Kidney (tissue), 14 donors: ENCODE results near the gene SETX. TPM values are rescaled to one million over a fixed set of nuclear protein-coding genes. Genes with fewer than 3 reads are reported as not detected.

Source experiments
- DNase-seq, 5 donors: peaks; one replicate each; pipeline ENCODE4 v3.0.0-alpha.2; 2013 to 2020
- FAIRE-seq: peaks from 2 replicates; lab custom pipeline; 2012; peaks lifted over from hg19 to GRCh38; lab: Jason Lieb, UNC
- H3K27ac ChIP-seq, 2 donors: one replicate each; pipeline ENCODE4 v1.7.0; 2013; ENCODE audit warnings: low read depth in 2 of 2, low read length in 2 of 2, inconsistent platforms in 1 of 2
- H3K27me3 ChIP-seq: one replicate; pipeline ENCODE4 v1.7.1; 2013; ENCODE audit warnings: low read length, inconsistent platforms; ENCODE audit not compliant: control insufficient read depth, insufficient read depth
- H3K36me3 ChIP-seq, 3 donors: one replicate each; pipeline versions ENCODE4 v1.7.0 to v1.7.1; 2013; ENCODE audit warnings: low read length in 3 of 3, control low read depth in 1 of 3, inconsistent platforms in 1 of 3; ENCODE audit not compliant: insufficient read depth in 3 of 3, control insufficient read depth in 2 of 3
- H3K4me1 ChIP-seq, 3 donors: one replicate each; pipeline versions ENCODE4 v1.7.0 to v1.7.1; 2013; ENCODE audit warnings: low read length in 3 of 3, inconsistent platforms in 1 of 3, low read depth in 1 of 3; ENCODE audit not compliant: control insufficient read depth in 2 of 3, insufficient read depth in 2 of 3
- H3K4me3 ChIP-seq, 3 donors: one replicate each; pipeline versions ENCODE4 v1.7.0 to v1.8.1; 2013; ENCODE audit warnings: low read length in 3 of 3, control low read depth in 1 of 3, inconsistent platforms in 1 of 3
- H3K9ac ChIP-seq, 3 donors: one replicate each; pipeline versions ENCODE4 v1.7.0 to v1.7.1; 2013; ENCODE audit warnings: low read length in 3 of 3, control low read depth in 1 of 3, inconsistent platforms in 1 of 3
- H3K9me3 ChIP-seq, 3 donors: one replicate each; pipeline versions ENCODE4 v1.7.0 to v1.7.1; 2013; ENCODE audit warnings: low read length in 3 of 3, control low read depth in 1 of 3, inconsistent platforms in 1 of 3; ENCODE audit not compliant: control insufficient read depth in 2 of 3, insufficient read depth in 1 of 3
- CTCF ChIP-seq: IDR thresholded peaks from 3 replicates; pipeline ENCODE4 v1.5.1; 2012; ENCODE audit warnings: mild to moderate bottlenecking, moderate library complexity, borderline replicate concordance; ENCODE audit not compliant: insufficient read depth; ENCODE audit errors: extremely low read depth
- intact Hi-C: fragments of 100-400 bp; cut with DNase I; formaldehyde crosslinking; loops from one replicate; pipeline ENCODE4 v1.11.1; 2022
- polyA plus RNA-seq: library from polyadenylated mRNA; stranded (reverse); fragments of 350-450 nt; fragmentation: Illumina TruSeq; extraction: RNeasy Lipid Tissue Mini Kit (QIAGEN cat#74804); gene quantifications from one replicate; pipeline ENCODE4 v1.2.3, GENCODE V29; 2014; ENCODE audit warnings: low read depth, low replicate concordance; ENCODE audit not compliant: insufficient read depth
- total RNA-seq: library from RNA; stranded (reverse); fragmentation: NEBNext Ultra II Directional; extraction: Animal tissue kit (Norgen Biotek cat#: 25700); gene quantifications from one replicate; pipeline ENCODE4 v1.2.1, GENCODE V29; 2021
- donor health status: control.
- donor health status: control.
- donor health status: control.
- donor health status: control.
- donor health status: control.
- donor health status: DM: yes; HTN: yes; CAD: no.
- donor health status: Normal renal cell carcinoma (clear cell type).

SETX gene
- total and polyA plus RNA-seq, 2 donors from 2014 or later = 16.1 to 56.8 TPM

DNA sequence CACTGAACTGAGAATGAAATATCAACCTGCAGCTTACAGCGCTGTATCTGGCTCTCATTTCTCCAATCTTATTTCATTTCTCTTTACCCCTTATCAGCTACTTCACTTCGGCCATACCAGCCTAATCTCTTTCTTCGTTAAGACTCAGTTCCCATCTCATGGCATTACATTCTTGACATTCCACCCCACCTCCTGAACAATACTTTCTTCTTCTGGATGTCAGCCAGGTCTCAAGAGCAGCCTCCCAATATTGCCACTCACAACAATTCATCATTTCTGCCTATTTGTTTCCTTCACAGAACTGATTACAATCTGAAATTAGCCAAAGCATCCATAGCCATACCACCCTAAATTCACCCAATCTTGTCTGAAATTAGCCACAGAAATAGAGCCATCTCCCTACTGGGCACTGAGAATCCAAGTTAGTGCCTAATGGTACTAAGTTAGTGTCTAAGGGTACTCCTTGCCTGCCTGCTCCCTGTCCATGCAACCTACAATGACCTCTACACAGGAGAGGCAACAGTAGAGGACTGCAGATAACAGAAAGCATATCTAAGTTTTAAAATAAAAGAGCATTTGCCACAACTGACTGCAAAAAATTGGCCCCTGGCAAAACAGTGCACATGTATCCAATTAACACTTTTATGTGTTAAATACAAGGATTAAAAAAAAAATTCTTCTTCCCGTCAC is 35.2 kb downstream of the SETX start:
- intact Hi-C loops = no loop called here
- H3K36me3 ChIP-seq = no peaks in the 10 kb centered on the region
- no peak overlapping the region for H3K9ac ChIP-seq
- no peaks in the 10 kb centered on the region for H3K27me3 ChIP-seq
- no peak for TF ChIP-seq CTCF
- H3K9me3 ChIP-seq = no peaks in the 10 kb centered on the region
- DNase-seq = no peak
- H3K4me3 ChIP-seq = no peak overlapping the region
- no peak overlapping the region for H3K27ac ChIP-seq
- no peak for FAIRE-seq
- H3K4me1 ChIP-seq = peaks cover 0 to 3% (median 2%) of the 10 kb centered on the region in 3 donors

GRCh38 chr9:132312873-132313272 is 41.9 kb downstream of the SETX start:
- no peaks in the 10 kb centered on the region for H3K4me1 ChIP-seq
- DNase-seq (no peak), FAIRE-seq (no peak)
- H3K27me3 ChIP-seq = no peaks in the 10 kb centered on the region
- H3K9me3 ChIP-seq = peaks cover 0 to 5% (median 0%) of the 10 kb centered on the region in 3 donors
- no peak overlapping the region for H3K27ac ChIP-seq
- no peak overlapping the region for H3K4me3 ChIP-seq
- intact Hi-C loops = no loop called here
- TF ChIP-seq CTCF = no peak
- H3K9ac ChIP-seq = no peak overlapping the region
- H3K36me3 ChIP-seq = peaks cover 3 to 32% (median 13%) of the 10 kb centered on the region in 3 donors

- H3K9me3 ChIP-seq = peaks cover 0 to 5% (median 0%) of the 10 kb centered on the region in 3 donors
- H3K27me3 ChIP-seq = no peaks in the 10 kb centered on the region
- no peak for TF ChIP-seq CTCF
- FAIRE-seq (no peak), DNase-seq (no peak)
- no peak overlapping the region for H3K4me3 ChIP-seq
- intact Hi-C loops = no loop called here
- H3K36me3 ChIP-seq = peaks cover 3 to 33% (median 14%) of the 10 kb centered on the region in 3 donors
- no peaks in the 10 kb centered on the region for H3K4me1 ChIP-seq
- no peak overlapping the region for H3K27ac ChIP-seq
- no peak overlapping the region for H3K9ac ChIP-seq
These were observed 42.4 kb downstream of the SETX start for GRCh38 chr9:132312426-132312825.

DNA sequence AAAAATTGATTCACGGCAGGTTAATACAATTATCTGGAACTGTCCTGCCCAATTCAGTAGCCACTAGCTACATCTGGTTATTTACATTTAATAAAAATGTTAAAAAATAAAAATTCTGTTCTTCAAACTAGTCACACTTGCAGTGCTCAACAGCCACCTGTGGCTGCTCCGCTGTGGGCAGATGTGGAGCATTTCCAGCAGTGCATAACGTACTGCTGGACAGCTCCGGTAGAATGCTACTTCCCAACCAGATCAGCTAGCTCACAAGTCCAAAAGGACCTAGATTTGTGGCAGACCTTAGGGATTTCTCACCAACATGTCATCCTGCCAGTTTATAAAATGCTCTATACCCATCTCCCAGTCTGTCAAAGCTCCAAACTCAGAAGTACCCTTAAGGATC is 42.8 kb downstream of the SETX start:
- Histone ChIP-seq H3K27ac (no peak overlapping the region), H3K9ac (no peak overlapping the region), H3K27me3 (no peaks in the 10 kb centered on the region), H3K4me1 (no peaks in the 10 kb centered on the region), H3K9me3 (peaks cover 0 to 5% (median 0%) of the 10 kb centered on the region in 3 donors), H3K36me3 (peaks cover 3 to 33% (median 14%) of the 10 kb centered on the region in 3 donors), H3K4me3 (no peak overlapping the region)
- DNase-seq = no peak
- intact Hi-C loops = no loop called here
- TF ChIP-seq CTCF = no peak
- FAIRE-seq = no peak
